K562 (cell line): ENCODE data around the gene RGL2.

ENCODE experiments used
- TF ChIP-seq, protein P1 (sequence below), 2 experiments: fragments of 450-650 bp; conservative IDR thresholded peaks; 2 replicates each; pipeline ENCODE4 v1.6.1; 2017; ENCODE audit warnings: mild to moderate bottlenecking in 2 of 2, moderate library complexity in 2 of 2
- TF ChIP-seq, protein P2 (sequence below), 3 experiments: IDR thresholded peaks in 2 of 3; conservative IDR thresholded peaks in 1 of 3; 2 replicates each; pipeline ENCODE4 v1.5.1; 2011 to 2012; ENCODE audit warnings: low read length in 3 of 3, mild to moderate bottlenecking in 3 of 3, control low read depth in 2 of 3, improper control_type of control experiment in 1 of 3, inconsistent platforms in 1 of 3, low read depth in 1 of 3, mixed read lengths in 1 of 3, moderate library complexity in 1 of 3; ENCODE audit not compliant: insufficient read depth in 2 of 3
- TF ChIP-seq, protein P3 (sequence below): fragments of 450-650 bp; formaldehyde crosslinking; IDR thresholded peaks from 2 replicates; pipeline ENCODE4 v1.4.0; 2022; ENCODE audit warnings: mild to moderate bottlenecking, moderate library complexity

DNA sequence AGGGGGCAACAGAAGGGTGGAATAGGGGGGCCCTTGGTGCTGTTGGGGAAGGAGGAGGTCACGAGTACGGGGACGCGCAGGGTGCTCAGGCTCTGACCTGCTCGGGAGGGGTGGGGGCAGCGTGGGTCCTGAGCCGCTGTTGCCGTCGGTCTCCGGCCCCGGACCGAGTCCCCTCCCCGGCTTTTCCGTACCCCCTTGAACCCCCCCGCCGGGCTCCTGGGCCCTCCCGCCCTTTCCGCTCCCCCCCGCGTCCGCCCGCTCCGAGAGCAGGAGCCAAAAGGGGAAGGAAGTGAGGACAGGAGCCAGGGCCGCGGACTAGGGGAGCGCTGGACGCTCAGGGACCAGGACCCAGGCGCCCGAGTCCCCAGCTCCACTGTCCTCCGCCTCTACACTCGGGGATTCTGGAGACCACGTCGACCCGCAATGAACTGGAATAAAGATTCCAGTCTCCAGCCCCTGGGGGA lies at the start of gene RGL2:
- TF ChIP-seq, protein P1, sequence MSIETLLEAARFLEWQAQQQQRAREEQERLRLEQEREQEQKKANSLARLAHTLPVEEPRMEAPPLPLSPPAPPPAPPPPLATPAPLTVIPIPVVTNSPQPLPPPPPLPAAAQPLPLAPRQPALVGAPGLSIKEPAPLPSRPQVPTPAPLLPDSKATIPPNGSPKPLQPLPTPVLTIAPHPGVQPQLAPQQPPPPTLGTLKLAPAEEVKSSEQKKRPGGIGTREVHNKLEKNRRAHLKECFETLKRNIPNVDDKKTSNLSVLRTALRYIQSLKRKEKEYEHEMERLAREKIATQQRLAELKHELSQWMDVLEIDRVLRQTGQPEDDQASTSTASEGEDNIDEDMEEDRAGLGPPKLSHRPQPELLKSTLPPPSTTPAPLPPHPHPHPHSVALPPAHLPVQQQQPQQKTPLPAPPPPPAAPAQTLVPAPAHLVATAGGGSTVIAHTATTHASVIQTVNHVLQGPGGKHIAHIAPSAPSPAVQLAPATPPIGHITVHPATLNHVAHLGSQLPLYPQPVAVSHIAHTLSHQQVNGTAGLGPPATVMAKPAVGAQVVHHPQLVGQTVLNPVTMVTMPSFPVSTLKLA (conservative IDR thresholded peaks at IDR 0.05): no peak
- TF ChIP-seq, protein P2, sequence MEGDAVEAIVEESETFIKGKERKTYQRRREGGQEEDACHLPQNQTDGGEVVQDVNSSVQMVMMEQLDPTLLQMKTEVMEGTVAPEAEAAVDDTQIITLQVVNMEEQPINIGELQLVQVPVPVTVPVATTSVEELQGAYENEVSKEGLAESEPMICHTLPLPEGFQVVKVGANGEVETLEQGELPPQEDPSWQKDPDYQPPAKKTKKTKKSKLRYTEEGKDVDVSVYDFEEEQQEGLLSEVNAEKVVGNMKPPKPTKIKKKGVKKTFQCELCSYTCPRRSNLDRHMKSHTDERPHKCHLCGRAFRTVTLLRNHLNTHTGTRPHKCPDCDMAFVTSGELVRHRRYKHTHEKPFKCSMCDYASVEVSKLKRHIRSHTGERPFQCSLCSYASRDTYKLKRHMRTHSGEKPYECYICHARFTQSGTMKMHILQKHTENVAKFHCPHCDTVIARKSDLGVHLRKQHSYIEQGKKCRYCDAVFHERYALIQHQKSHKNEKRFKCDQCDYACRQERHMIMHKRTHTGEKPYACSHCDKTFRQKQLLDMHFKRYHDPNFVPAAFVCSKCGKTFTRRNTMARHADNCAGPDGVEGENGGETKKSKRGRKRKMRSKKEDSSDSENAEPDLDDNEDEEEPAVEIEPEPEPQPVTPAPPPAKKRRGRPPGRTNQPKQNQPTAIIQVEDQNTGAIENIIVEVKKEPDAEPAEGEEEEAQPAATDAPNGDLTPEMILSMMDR (IDR thresholded peaks at IDR 0.05 in 2 of 3, conservative IDR thresholded peaks at IDR 0.05 in 1 of 3; ENCODE audit: insufficient read depth in 2 of 3, low read depth in 1 of 3, low read length in 3 of 3): no peak
- TF ChIP-seq, protein P3, sequence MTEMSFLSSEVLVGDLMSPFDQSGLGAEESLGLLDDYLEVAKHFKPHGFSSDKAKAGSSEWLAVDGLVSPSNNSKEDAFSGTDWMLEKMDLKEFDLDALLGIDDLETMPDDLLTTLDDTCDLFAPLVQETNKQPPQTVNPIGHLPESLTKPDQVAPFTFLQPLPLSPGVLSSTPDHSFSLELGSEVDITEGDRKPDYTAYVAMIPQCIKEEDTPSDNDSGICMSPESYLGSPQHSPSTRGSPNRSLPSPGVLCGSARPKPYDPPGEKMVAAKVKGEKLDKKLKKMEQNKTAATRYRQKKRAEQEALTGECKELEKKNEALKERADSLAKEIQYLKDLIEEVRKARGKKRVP: peak; percentile 51; the same call in 1 of the 2 replicates
